Measurements from ENCODE around the gene LSM8.

GRCh38 chr7:118158766-118159165, 25.2 kb upstream of the LSM8 start:
- TF ChIP-seq POLR2A (IDR thresholded peaks at IDR 0.05; ENCODE audit: low read depth, low read length) (no peak), JUND (IDR thresholded peaks at IDR 0.05; ENCODE audit: low read depth, low read length) (no peak), GABPA (IDR thresholded peaks at IDR 0.05; ENCODE audit: low read depth) (no peak), ZBTB11 (CRISPR knock-in tag; IDR thresholded peaks at IDR 0.05) (no peak), CTCF (IDR thresholded peaks at IDR 0.05 in 2 of 3, conservative IDR thresholded peaks at IDR 0.05 in 1 of 3; ENCODE audit: control insufficient read depth in 2 of 3, extremely low read depth in 1 of 3, insufficient read depth in 1 of 3, low read depth in 3 of 3, low read length in 3 of 3) (no peak), NFIC (IDR thresholded peaks at IDR 0.05; ENCODE audit: low read depth, low read length) (no peak), PBX3 (IDR thresholded peaks at IDR 0.05; ENCODE audit: insufficient replicate concordance, low read depth, low read length) (no peak), MAX (IDR thresholded peaks at IDR 0.05; ENCODE audit: low read depth, low read length) (no peak), E2F8 (IDR thresholded peaks at IDR 0.05; ENCODE audit: low read depth, partially characterized antibody) (no peak), EP300 (IDR thresholded peaks at IDR 0.05; ENCODE audit: borderline replicate concordance in 1 of 2, control insufficient read depth in 1 of 2, low read depth in 2 of 2, low read length in 2 of 2) (no peak), SMC3 (IDR thresholded peaks at IDR 0.05; ENCODE audit: borderline replicate concordance, low read length) (no peak)
